MG63 (cell line): ENCODE data around the gene PTGFRN. TPM values are rescaled to one million over a fixed set of nuclear protein-coding genes. Genes with fewer than 3 reads are reported as not detected.
A peak's percentile ranks its signal among the peaks of the same experiment; 100 is the strongest.

ENCODE experiments used
- DNase-seq: peaks from one replicate; pipeline ENCODE4 v3.0.0-alpha.2; 2020
- H3K27me3 ChIP-seq: fragments of 250-450 bp; sonication (Bioruptor Pico); 2 replicates; pipeline ENCODE4 v1.5.1; 2020; ENCODE audit warnings: mild to moderate bottlenecking, moderate library complexity
- H3K36me3 ChIP-seq: fragments of 250-450 bp; sonication (Bioruptor Pico); 2 replicates; pipeline ENCODE4 v1.5.1; 2020; ENCODE audit warnings: mild to moderate bottlenecking, moderate library complexity
- H3K4me3 ChIP-seq: fragments of 250-450 bp; sonication (Bioruptor Pico); 2 replicates; pipeline ENCODE4 v1.5.1; 2020; ENCODE audit warnings: mild to moderate bottlenecking, moderate library complexity
- H3K9me3 ChIP-seq: fragments of 250-450 bp; sonication (Bioruptor Pico); 2 replicates; pipeline ENCODE4 v1.5.1; 2020; ENCODE audit warnings: mild to moderate bottlenecking, moderate library complexity
- total RNA-seq: library from RNA; depleted of rRNA; stranded (reverse); fragments of >200 nt; shearing (Covaris generic); gene quantifications from 2 replicates; pipeline ENCODE4 v1.2.3, GENCODE V29; 2014; ENCODE audit warnings: low replicate concordance

Gene PTGFRN
- total RNA-seq, 1 experiment from 2014 or later, result 56.6 TPM

GRCh38 chr1:116945996-116946395, 36.3 kb downstream of the PTGFRN start:
- Histone ChIP-seq H3K9me3 (no peaks in the 10 kb centered on the region), H3K36me3 (peaks cover 3% of the 10 kb centered on the region), H3K4me3 (no peak overlapping the region), H3K27me3 (no peaks in the 10 kb centered on the region)
- no peak for DNase-seq

GRCh38 chr1:116947092-116947860, 37.6 kb downstream of the PTGFRN start:
- Histone ChIP-seq H3K36me3 (peaks cover 3% of the 10 kb centered on the region), H3K9me3 (no peaks in the 10 kb centered on the region), H3K4me3 (no peak overlapping the region), H3K27me3 (no peaks in the 10 kb centered on the region)
- DNase-seq, result no peak

- Histone ChIP-seq H3K27me3 (no peaks in the 10 kb centered on the region), H3K36me3 (peaks cover 3% of the 10 kb centered on the region; the same call in 1 of the 2 replicates), H3K4me3 (no peak overlapping the region), H3K9me3 (no peaks in the 10 kb centered on the region)
- no peak for DNase-seq
These were observed 38.3 kb downstream of the PTGFRN start for GRCh38 chr1:116948046-116948445.

- peaks cover 3% of the 10 kb centered on the region; the same call in 1 of the 2 replicates for H3K36me3 ChIP-seq
- no peak for DNase-seq
- H3K4me3 ChIP-seq, result no peak overlapping the region
- no peaks in the 10 kb centered on the region for H3K27me3 ChIP-seq
- H3K9me3 ChIP-seq, result no peaks in the 10 kb centered on the region
These were observed 38.9 kb downstream of the PTGFRN start for GRCh38 chr1:116948642-116949041.

GRCh38 chr1:116949213-116949985, 39.7 kb downstream of the PTGFRN start:
- no peak for DNase-seq
- no peaks in the 10 kb centered on the region for H3K27me3 ChIP-seq
- H3K36me3 ChIP-seq, result peaks cover 3% of the 10 kb centered on the region; the same call in 1 of the 2 replicates
- no peak overlapping the region for H3K4me3 ChIP-seq
- no peaks in the 10 kb centered on the region for H3K9me3 ChIP-seq

GRCh38 chr1:116950517-116951199, 40.9 kb downstream of the PTGFRN start:
- H3K4me3 ChIP-seq, result no peak overlapping the region

GRCh38 chr1:116951200-116951935, 41.7 kb downstream of the PTGFRN start:
- DNase-seq, result peak; percentile 64
- Histone ChIP-seq H3K36me3 (peaks cover 3% of the 10 kb centered on the region; the same call in 1 of the 2 replicates), H3K9me3 (no peaks in the 10 kb centered on the region), H3K4me3 (no peak overlapping the region), H3K27me3 (no peaks in the 10 kb centered on the region)

More at GRCh38 chr1:116950517-116951199, 40.9 kb downstream of the PTGFRN start:
- H3K36me3 ChIP-seq, result peaks cover 3% of the 10 kb centered on the region; the same call in 1 of the 2 replicates
- DNase-seq, result no peak
- no peaks in the 10 kb centered on the region for H3K27me3 ChIP-seq
- no peaks in the 10 kb centered on the region for H3K9me3 ChIP-seq

GRCh38 chr1:116952738-116953275, 43.1 kb downstream of the PTGFRN start:
- no peak for DNase-seq
- H3K36me3 ChIP-seq, result peaks cover 3% of the 10 kb centered on the region; the same call in 1 of the 2 replicates
- H3K9me3 ChIP-seq, result no peaks in the 10 kb centered on the region
- no peak overlapping the region for H3K4me3 ChIP-seq
- no peaks in the 10 kb centered on the region for H3K27me3 ChIP-seq

GRCh38 chr1:116954440-116954839, 44.7 kb downstream of the PTGFRN start:
- DNase-seq, result no peak
- Histone ChIP-seq H3K36me3 (peaks cover 1% of the 10 kb centered on the region; the same call in 1 of the 2 replicates), H3K9me3 (no peaks in the 10 kb centered on the region), H3K4me3 (no peak overlapping the region), H3K27me3 (no peaks in the 10 kb centered on the region; the same call in 1 of the 2 replicates)

GRCh38 chr1:116956378-116956777, 46.7 kb downstream of the PTGFRN start:
- DNase-seq, result no peak
- H3K27me3 ChIP-seq, result no peaks in the 10 kb centered on the region; the same call in 1 of the 2 replicates
- H3K4me3 ChIP-seq, result no peak overlapping the region
- H3K9me3 ChIP-seq, result no peaks in the 10 kb centered on the region
- H3K36me3 ChIP-seq, result peaks cover 4% of the 10 kb centered on the region; the same call in 1 of the 2 replicates

GRCh38 chr1:116957646-116958045, 47.9 kb downstream of the PTGFRN start:
- Histone ChIP-seq H3K27me3 (no peaks in the 10 kb centered on the region; the same call in 1 of the 2 replicates), H3K4me3 (no peak overlapping the region), H3K9me3 (no peaks in the 10 kb centered on the region), H3K36me3 (peaks cover 8% of the 10 kb centered on the region; the same call in 1 of the 2 replicates)
- DNase-seq, result no peak

GRCh38 chr1:116958110-116958509, 48.4 kb downstream of the PTGFRN start:
- no peak for DNase-seq
- Histone ChIP-seq H3K36me3 (peaks cover 8% of the 10 kb centered on the region; the same call in 1 of the 2 replicates), H3K9me3 (no peaks in the 10 kb centered on the region), H3K4me3 (no peak overlapping the region), H3K27me3 (no peaks in the 10 kb centered on the region; the same call in 1 of the 2 replicates)

GRCh38 chr1:116958977-116959376, 49.3 kb downstream of the PTGFRN start:
- Histone ChIP-seq H3K36me3 (peaks cover 8% of the 10 kb centered on the region; the same call in 1 of the 2 replicates), H3K27me3 (no peaks in the 10 kb centered on the region; the same call in 1 of the 2 replicates), H3K4me3 (no peak overlapping the region), H3K9me3 (no peaks in the 10 kb centered on the region)
- DNase-seq, result no peak

- Histone ChIP-seq H3K36me3 (peaks cover 13% of the 10 kb centered on the region), H3K9me3 (no peaks in the 10 kb centered on the region), H3K4me3 (no peak overlapping the region), H3K27me3 (no peaks in the 10 kb centered on the region; the same call in 1 of the 2 replicates)
- no peak for DNase-seq
These were observed 51.9 kb downstream of the PTGFRN start for GRCh38 chr1:116961606-116962005.

- Histone ChIP-seq H3K36me3 (peaks cover 19% of the 10 kb centered on the region), H3K4me3 (no peak overlapping the region), H3K27me3 (no peaks in the 10 kb centered on the region; the same call in 1 of the 2 replicates), H3K9me3 (no peaks in the 10 kb centered on the region)
- no peak for DNase-seq
These were observed 53.4 kb downstream of the PTGFRN start for GRCh38 chr1:116962987-116963639.
